NCI-H1092 treated with DMSO at 0.1 percent for 48 hours (cell line): ENCODE data around the gene PAK5.

Source experiments
- DNase-seq: peaks from one replicate; lab custom pipeline; 2025; lab: John Stamatoyannopoulos, UW

PAK5 gene

GRCh38 chr20:9616455-9616805 is 222.4 kb downstream of the PAK5 start:
- DNase-seq = no peak

- no peak for DNase-seq
Measured at GRCh38 chr20:9615766-9616454, 223.0 kb downstream of the PAK5 start.

- no peak for DNase-seq
Measured at GRCh38 chr20:9615118-9615517, 223.8 kb downstream of the PAK5 start.

- DNase-seq = no peak
Measured at GRCh38 chr20:9613871-9614270, 225.0 kb downstream of the PAK5 start.

DNA sequence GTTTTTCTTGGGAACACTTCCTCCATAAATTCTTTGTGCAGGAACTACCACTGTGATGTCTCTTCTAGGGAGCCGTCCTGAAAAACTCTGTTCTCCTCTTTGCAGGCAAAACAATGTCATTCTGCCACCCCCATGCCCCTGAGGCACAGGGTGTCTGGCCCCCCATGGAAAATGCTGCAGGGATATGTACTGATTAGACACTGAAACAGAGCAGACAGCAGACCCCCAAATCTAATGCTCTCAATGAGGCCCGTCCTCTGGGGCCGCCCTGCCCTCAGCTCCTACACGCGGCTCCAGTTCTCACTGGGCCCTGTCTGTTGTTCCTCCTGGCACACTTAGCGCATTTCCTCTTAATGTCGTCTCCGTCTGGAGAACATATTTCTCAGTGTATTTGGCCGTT is 227.0 kb downstream of the PAK5 start:
- no peak for DNase-seq

GRCh38 chr20:9610665-9611064 is 228.2 kb downstream of the PAK5 start:
- no peak for DNase-seq

DNA sequence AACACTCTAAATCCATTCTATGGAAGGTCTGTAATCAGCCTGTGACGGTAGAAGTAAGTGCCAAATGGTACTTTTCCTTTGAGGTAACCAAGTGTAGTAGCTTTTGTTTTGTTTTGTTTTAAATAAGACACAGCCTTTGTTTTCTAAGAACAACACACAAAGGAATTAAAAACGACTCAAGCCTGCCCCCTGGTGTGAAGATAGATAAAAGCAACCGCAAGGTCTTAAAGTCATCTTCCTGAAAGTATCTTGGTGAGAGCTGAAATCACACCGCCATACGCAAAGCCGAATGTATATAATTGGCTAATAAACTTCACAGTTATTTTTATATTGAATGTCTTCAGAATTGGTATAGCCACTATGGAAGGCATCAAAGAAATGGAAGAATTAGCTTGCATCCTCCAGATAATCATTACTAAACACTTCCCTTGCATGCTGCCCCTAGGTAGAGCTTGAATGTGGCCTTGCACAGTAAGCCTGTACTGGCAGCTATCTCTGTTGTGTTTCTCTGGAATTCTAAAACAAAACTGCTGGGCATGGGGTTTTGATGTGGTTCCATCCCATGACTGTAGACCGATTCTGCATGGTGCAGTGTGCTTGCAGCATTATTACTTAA is 228.9 kb downstream of the PAK5 start:
- peak; percentile 52 for DNase-seq

GRCh38 chr20:9608639-9609340 is 230.1 kb downstream of the PAK5 start:
- DNase-seq = no peak

- DNase-seq = no peak
Measured at GRCh38 chr20:9602847-9603183, 236.1 kb downstream of the PAK5 start.

GRCh38 chr20:9600562-9600961 is 238.3 kb downstream of the PAK5 start:
- DNase-seq = no peak

GRCh38 chr20:9597547-9597946 is 241.3 kb downstream of the PAK5 start:
- DNase-seq = no peak

- no peak for DNase-seq
Measured at GRCh38 chr20:9595763-9596162, 243.1 kb downstream of the PAK5 start.

GRCh38 chr20:9594284-9594875 is 244.5 kb downstream of the PAK5 start:
- DNase-seq = no peak

DNA sequence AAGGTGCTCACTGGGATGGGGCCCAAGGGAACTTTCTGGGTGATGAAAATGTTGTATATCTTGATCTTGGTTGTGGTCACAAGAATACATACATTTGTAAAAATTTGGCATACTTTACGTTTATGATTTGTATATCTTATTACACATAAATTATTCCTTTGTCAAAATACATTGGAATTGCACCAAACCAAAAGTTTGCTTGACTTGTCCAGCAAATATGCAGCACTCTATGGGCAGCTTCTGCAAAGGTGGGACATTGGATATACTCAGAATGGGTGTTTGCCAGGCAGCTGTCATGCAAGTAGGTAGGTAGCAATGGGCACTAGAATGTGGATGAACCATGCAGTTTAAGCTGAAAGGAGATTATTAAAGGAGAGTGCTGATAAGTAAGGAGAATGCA is 246.5 kb downstream of the PAK5 start:
- DNase-seq = no peak

GRCh38 chr20:9591080-9591479 is 247.8 kb downstream of the PAK5 start:
- no peak for DNase-seq

DNA sequence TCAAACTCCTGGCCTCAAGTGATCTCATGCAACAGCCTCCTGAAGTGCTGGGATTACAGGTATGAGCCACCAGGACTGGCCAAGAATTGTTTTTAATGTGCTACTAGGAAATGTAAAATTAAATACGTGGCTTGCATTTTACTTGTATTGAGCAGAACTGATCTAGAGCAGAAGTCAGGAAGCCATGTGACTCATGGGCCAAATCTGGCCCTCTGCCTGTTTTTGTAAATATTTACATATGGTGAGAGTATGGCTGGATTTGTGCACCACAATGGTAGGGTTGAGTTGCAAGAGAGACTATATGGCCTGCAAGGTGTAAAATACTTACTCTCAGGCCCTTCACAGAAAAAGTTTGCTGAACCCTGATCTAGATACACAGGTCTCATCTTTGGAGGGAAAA is 248.7 kb downstream of the PAK5 start:
- DNase-seq = no peak

DNA sequence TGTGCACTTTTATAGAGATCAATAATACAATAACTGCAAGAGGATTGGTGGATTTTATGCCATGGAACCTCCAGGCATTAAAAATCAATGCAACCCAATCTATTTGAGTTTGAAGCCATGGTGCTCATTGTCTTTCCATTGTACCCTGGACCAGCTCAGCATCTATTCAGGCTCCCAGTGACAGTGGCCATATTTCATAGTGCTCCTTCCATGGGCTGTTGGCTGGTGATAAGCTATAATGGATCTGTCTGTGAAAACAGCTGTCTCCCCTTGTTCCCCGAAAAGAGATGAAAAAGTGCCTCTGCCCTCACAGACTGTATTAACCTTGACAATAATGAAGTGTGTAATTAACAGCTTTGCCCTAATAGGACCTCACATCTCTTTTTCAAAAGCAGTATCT is 250.2 kb downstream of the PAK5 start:
- no peak for DNase-seq

- no peak for DNase-seq
Measured at GRCh38 chr20:9583151-9583550, 255.7 kb downstream of the PAK5 start.

DNA sequence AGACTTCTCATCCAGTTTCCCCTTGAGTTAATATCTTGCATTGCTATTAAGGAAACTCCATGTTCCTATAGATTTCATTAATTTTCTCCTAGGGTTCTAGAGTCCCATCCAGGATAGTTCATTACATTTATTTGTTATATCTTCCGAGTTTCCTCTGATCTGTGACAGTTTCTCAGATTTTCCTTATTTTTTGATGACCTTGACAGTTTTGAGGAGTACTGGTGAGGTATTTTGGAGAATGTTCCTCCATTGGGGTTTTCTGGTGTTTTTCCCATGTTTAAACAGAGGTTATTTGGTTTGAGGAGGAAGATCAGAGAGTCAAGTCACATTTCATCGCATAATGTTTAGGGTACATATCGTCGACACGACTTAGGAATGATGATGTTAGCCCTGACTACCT is 256.7 kb downstream of the PAK5 start:
- no peak for DNase-seq

- no peak for DNase-seq
Measured at GRCh38 chr20:9581509-9581908, 257.4 kb downstream of the PAK5 start.

DNA sequence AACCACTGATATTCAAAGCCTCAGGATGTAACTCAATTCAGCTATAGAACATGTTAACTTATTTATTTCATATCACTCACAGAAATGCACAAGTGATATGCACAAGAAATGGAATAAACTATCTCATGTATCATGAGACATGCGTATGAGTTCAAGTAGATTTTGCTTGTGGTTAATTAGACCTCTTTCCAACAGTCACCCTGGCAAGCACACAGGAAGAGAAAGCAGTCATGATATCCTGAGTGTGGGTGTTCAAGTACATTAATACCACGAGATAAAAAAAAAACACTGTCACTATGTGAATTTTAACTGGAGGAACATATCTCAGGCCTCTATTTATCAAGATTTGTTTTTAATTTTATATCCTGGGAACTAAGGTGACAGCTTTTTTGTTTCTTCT is 260.3 kb downstream of the PAK5 start:
- DNase-seq = no peak

- no peak for DNase-seq
Measured at GRCh38 chr20:9577397-9577796, 261.5 kb downstream of the PAK5 start.

DNA sequence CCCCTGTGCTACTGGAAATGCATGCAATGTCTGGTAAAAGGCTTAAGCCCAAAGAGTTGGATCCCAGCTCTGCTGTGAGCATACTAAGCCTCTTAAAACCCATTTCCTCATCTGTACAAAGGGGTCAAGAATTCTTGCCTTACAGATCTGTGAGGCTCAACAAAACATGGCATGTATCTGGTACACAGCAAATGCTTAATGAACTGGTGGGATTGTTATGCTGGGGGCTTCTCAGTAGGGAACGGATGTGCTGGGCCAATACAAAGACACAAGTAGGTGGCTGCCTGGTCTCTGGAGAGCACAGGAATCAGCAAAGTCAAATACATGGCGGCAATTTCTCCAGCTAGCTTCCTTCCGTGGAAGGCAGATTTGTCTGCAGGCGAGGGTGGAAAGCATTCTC is 262.2 kb downstream of the PAK5 start:
- no peak for DNase-seq
